MM.1S (cell line): Measurements from ENCODE around the gene VSIR.
A peak's percentile ranks its signal among the peaks of the same experiment; 100 is the strongest.

Experiments used
- DNase-seq: peaks from one replicate; pipeline ENCODE4 v3.0.0-alpha.2; 2015
- H2AFZ ChIP-seq: fragments of 300-600 bp; sonication (generic); 2 replicates; pipeline ENCODE4 v1.6.0; 2016; ENCODE audit warnings: antibody characterized with exemption, low read length
- H3F3A ChIP-seq: fragments of 300-600 bp; sonication (generic); 2 replicates; pipeline ENCODE4 v1.6.1; 2016; ENCODE audit warnings: mild to moderate bottlenecking, antibody characterized with exemption, low read length, moderate library complexity, mixed read lengths; ENCODE audit not compliant: insufficient read depth
- H3K27ac ChIP-seq: fragments of 300-600 bp; sonication (generic); 2 replicates; pipeline ENCODE4 v1.5.1; 2016; ENCODE audit warnings: mild to moderate bottlenecking, low read length
- H3K27me3 ChIP-seq: fragments of 300-600 bp; sonication (generic); replicated peaks from 2 replicates; pipeline ENCODE4 v1.6.0; 2016; ENCODE audit warnings: low read length; ENCODE audit not compliant: insufficient read depth
- H3K36me3 ChIP-seq: fragments of 300-600 bp; sonication (generic); replicated peaks from 2 replicates; pipeline ENCODE4 v1.6.1; 2016; ENCODE audit warnings: mild to moderate bottlenecking, low read length, mixed read lengths; ENCODE audit not compliant: insufficient read depth
- H3K4me1 ChIP-seq: fragments of 300-600 bp; sonication (generic); 2 replicates; pipeline ENCODE4 v1.6.1; 2016; ENCODE audit warnings: low read length, mixed read lengths
- H3K4me2 ChIP-seq: fragments of 300-600 bp; sonication (generic); 2 replicates; pipeline ENCODE4 v1.6.0; 2016; ENCODE audit warnings: low read depth, low read length
- H3K4me3 ChIP-seq: fragments of 300-600 bp; sonication (generic); 2 replicates; pipeline ENCODE4 v1.5.1; 2016; ENCODE audit warnings: low read length, mixed read lengths
- H3K79me2 ChIP-seq: fragments of 300-600 bp; sonication (generic); 2 replicates; pipeline ENCODE4 v1.6.1; 2016; ENCODE audit warnings: mixed run types, low read length, mixed read lengths
- H3K9ac ChIP-seq: fragments of 300-600 bp; sonication (generic); 2 replicates; pipeline ENCODE4 v1.6.1; 2016; ENCODE audit warnings: low read length, mixed read lengths
- H3K9me2 ChIP-seq: fragments of 300-600 bp; sonication (generic); replicated peaks from 2 replicates; pipeline ENCODE4 v1.6.1; 2016; ENCODE audit warnings: mild to moderate bottlenecking, low read length, mixed read lengths; ENCODE audit not compliant: insufficient read depth
- H3K9me3 ChIP-seq: fragments of 300-600 bp; sonication (generic); replicated peaks from 2 replicates; pipeline ENCODE4 v1.6.1; 2016; ENCODE audit warnings: mild to moderate bottlenecking, low read length, mixed read lengths; ENCODE audit not compliant: insufficient read depth
- H4K20me1 ChIP-seq: fragments of 300-600 bp; sonication (generic); 2 replicates; pipeline ENCODE4 v1.6.1; 2016; ENCODE audit warnings: mild to moderate bottlenecking, low read length, moderate library complexity, mixed read lengths; ENCODE audit not compliant: insufficient read depth
- EZH2 ChIP-seq: fragments of 300-600 bp; sonication (generic); optimal IDR thresholded peaks from 2 replicates; pipeline ENCODE3; 2017; ENCODE audit warnings: low read depth, mild to moderate bottlenecking, antibody characterized with exemption, low read length, mixed read lengths
- EZH2phosphoT487 ChIP-seq: fragments of 300-600 bp; sonication (generic); IDR thresholded peaks from 2 replicates; pipeline ENCODE4 v1.6.1; 2018; ENCODE audit warnings: antibody characterized with exemption, low read length
- TF ChIP-seq, protein P1 (sequence below): fragments of 300-600 bp; sonication (generic); IDR thresholded peaks from 2 replicates; pipeline ENCODE4 v1.5.1; 2016; ENCODE audit warnings: antibody characterized with exemption, low read length, mixed read lengths

The VSIR gene

DNA sequence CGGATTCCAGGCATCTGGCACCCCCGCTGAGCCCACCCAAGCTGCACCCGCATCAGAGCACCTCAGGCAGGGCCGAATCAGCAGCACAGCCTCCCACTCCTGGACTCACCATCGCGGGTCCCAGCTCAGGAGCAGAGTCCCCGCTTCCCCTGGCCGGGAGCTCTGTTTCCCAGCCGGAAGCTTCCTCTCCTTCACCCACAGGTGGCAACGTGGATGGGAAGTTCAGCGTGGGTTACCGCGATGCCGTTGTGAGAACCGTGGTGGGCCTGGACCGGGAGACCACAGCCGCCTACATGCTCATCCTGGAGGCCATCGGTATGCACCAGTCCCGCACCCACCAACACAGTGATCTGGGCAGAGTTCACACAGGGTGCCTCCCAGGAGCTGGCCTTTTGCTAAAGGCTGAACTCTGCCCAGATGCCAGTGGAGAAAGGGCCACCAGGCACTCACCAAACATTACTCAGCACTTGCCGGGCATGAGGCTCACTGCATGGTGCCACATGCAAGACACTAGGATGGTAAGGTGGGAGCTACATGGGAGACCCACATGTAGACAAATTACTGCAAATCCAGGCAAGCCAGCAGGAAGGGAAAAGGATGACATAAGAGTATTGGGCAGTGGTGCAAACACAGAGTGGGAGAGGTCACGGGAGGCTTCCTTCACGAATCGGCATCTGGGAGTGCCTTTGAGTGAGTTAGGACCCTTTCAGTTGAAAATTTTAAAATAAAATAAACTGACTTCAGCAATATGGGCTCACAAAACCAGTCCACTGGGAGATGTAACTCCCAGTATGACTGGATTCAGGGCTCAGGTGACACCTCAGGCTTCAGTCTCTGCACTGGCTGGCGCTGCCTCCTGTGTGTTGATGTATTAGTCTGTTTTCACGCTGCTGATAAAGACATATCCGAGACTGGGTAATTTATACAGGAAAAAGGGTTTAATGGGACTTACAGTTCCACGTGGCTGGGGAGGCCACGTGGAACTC lies 64.1 kb downstream of the VSIR start:
- no peaks in the 10 kb centered on the region for H3K9me2 ChIP-seq
- no peaks in the 10 kb centered on the region for H3K79me2 ChIP-seq
- H3K36me3 ChIP-seq, result no peaks in the 10 kb centered on the region
- no peak overlapping the region for H2AFZ ChIP-seq
- no peaks in the 10 kb centered on the region for H3F3A ChIP-seq
- 0 out of 2 replicates have a peak, but pooled peaks cover 6% of the 10 kb centered on the region for H3K4me1 ChIP-seq
- TF ChIP-seq, protein P1, sequence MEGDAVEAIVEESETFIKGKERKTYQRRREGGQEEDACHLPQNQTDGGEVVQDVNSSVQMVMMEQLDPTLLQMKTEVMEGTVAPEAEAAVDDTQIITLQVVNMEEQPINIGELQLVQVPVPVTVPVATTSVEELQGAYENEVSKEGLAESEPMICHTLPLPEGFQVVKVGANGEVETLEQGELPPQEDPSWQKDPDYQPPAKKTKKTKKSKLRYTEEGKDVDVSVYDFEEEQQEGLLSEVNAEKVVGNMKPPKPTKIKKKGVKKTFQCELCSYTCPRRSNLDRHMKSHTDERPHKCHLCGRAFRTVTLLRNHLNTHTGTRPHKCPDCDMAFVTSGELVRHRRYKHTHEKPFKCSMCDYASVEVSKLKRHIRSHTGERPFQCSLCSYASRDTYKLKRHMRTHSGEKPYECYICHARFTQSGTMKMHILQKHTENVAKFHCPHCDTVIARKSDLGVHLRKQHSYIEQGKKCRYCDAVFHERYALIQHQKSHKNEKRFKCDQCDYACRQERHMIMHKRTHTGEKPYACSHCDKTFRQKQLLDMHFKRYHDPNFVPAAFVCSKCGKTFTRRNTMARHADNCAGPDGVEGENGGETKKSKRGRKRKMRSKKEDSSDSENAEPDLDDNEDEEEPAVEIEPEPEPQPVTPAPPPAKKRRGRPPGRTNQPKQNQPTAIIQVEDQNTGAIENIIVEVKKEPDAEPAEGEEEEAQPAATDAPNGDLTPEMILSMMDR, result no peak
- TF ChIP-seq EZH2phosphoT487, result no peak
- no peak overlapping the region for H3K4me2 ChIP-seq
- H4K20me1 ChIP-seq, result no peaks in the 10 kb centered on the region
- H3K27me3 ChIP-seq, result peaks cover 28% of the 10 kb centered on the region
- H3K27ac ChIP-seq, result no peak overlapping the region
- H3K9me3 ChIP-seq, result no peaks in the 10 kb centered on the region
- no peak for DNase-seq
- no peak overlapping the region for H3K4me3 ChIP-seq
- no peak overlapping the region for H3K9ac ChIP-seq

DNA sequence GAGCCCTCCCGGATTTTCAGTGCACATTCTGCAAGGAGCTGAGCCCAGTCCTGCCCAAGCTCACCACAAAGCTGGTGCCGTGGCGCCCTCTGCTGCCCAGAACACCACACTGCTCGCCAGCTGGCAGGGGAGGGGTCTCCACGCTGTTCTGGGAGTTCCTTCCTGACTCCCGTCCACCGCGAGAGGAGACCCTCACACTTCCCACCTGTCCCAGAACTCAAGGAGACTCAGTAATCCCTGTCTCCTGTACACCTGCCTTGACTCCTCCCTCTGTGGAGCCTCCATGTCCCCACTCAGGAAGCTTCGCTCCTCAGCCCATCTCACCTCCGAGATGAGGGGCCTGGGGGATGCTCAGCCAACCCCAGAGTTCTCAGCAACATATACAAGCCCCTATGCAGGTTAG lies 65.0 kb downstream of the VSIR start:
- H3K9me2 ChIP-seq, result no peaks in the 10 kb centered on the region
- no peaks in the 10 kb centered on the region for H3K79me2 ChIP-seq
- H3K9ac ChIP-seq, result no peak overlapping the region
- no peaks in the 10 kb centered on the region for H4K20me1 ChIP-seq
- H3K27ac ChIP-seq, result no peak overlapping the region
- H3K4me1 ChIP-seq, result no peaks in the 10 kb centered on the region
- H3K4me3 ChIP-seq, result no peak overlapping the region
- no peaks in the 10 kb centered on the region for H3K9me3 ChIP-seq
- peaks cover 36% of the 10 kb centered on the region for H3K27me3 ChIP-seq
- peak; percentile 24 for DNase-seq
- H2AFZ ChIP-seq, result no peak overlapping the region
- H3K4me2 ChIP-seq, result no peak overlapping the region
- TF ChIP-seq EZH2phosphoT487, result no peak
- TF ChIP-seq, protein P1, result peak; percentile 83
- H3F3A ChIP-seq, result no peaks in the 10 kb centered on the region
- H3K36me3 ChIP-seq, result no peaks in the 10 kb centered on the region

DNA sequence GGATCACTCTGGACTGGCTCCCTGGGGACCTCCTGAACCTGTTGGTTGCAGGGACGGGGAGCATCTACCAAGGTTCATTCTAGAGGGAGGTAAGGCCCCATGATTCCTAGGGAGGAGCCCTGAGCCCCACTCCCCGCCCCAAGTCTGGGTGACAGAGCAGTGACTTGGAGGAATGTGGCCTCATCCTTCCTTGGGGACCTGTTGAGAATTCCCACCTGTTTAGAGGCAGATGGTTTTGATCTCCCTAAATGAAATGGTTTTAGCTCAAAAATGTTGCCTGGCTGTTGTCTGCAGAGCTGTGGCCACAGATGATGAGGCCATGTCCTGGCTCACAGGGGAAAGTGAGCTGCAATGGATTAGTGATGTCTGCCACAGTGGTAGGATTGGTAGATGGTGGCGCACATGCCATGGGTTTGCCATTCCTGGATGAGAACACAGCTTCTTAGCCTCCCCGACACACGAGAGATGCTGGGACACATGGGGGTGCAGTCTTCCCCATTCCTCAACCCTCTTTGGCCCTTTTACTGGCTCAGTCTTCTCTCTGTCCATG lies 66.0 kb downstream of the VSIR start:
- no peak overlapping the region for H3K4me2 ChIP-seq
- no peaks in the 10 kb centered on the region for H4K20me1 ChIP-seq
- TF ChIP-seq, protein P1, result no peak
- TF ChIP-seq EZH2phosphoT487, result no peak
- TF ChIP-seq EZH2, result no peak
- no peaks in the 10 kb centered on the region for H3K4me1 ChIP-seq
- H2AFZ ChIP-seq, result no peak overlapping the region
- H3K9me2 ChIP-seq, result no peaks in the 10 kb centered on the region
- no peaks in the 10 kb centered on the region for H3F3A ChIP-seq
- H3K9me3 ChIP-seq, result no peaks in the 10 kb centered on the region
- H3K27me3 ChIP-seq, result peaks cover 46% of the 10 kb centered on the region
- H3K9ac ChIP-seq, result no peak overlapping the region
- H3K36me3 ChIP-seq, result no peaks in the 10 kb centered on the region
- no peak overlapping the region for H3K27ac ChIP-seq
- DNase-seq, result no peak
- H3K4me3 ChIP-seq, result no peak overlapping the region
- no peaks in the 10 kb centered on the region for H3K79me2 ChIP-seq
